Vagina (tissue), 2 donors: Measurements from ENCODE around the gene LRMDA. TPM values are rescaled to one million over a fixed set of nuclear protein-coding genes. Genes with fewer than 3 reads are reported as not detected.

Experiments
- DNase-seq, 2 donors: peaks; one replicate each; pipeline ENCODE4 v3.0.0-alpha.2; 2017; ENCODE audit errors: extremely low spot score in 2 of 2
- H3K27ac ChIP-seq: fragments of 200-600 bp; sonication (generic); one replicate; pipeline ENCODE4 v1.5.1; 2019
- H3K27me3 ChIP-seq: fragments of 200-600 bp; sonication (generic); one replicate; pipeline ENCODE4 v1.5.1; 2019
- H3K36me3 ChIP-seq, 2 donors: fragments of 200-600 bp; sonication (generic); one replicate each; pipeline ENCODE4 v1.5.1; 2017 to 2019
- H3K4me1 ChIP-seq: fragments of 200-600 bp; sonication (generic); one replicate; pipeline ENCODE4 v1.5.1; 2019
- H3K4me3 ChIP-seq, 2 donors: fragments of 200-600 bp; sonication (generic); 1 replicate in 1 of 2; 2 replicates in 1 of 2; pipeline ENCODE4 v1.5.1; 2016 to 2019
- H3K9me3 ChIP-seq: fragments of 200-600 bp; sonication (generic); one replicate; pipeline ENCODE4 v1.5.1; 2019
- POLR2A ChIP-seq, 2 donors: fragments of 450-650 bp; IDR thresholded peaks; one replicate each; pipeline ENCODE4 v1.6.1; 2017; ENCODE audit warnings: antibody characterized with exemption in 2 of 2, mild to moderate bottlenecking in 2 of 2, moderate library complexity in 2 of 2
- POLR2AphosphoS5 ChIP-seq, 2 donors: sonication (generic); formaldehyde crosslinking; IDR thresholded peaks; one replicate each; pipeline ENCODE4 v1.9.0; 2017; ENCODE audit warnings: antibody characterized with exemption in 2 of 2, mild to moderate bottlenecking in 2 of 2, low read depth in 1 of 2; ENCODE audit not compliant: insufficient read depth in 1 of 2
- intact Hi-C: fragments of 100-400 bp; cut with DNase I; formaldehyde crosslinking; loops from one replicate; pipeline ENCODE4 v1.15.1; 2023
- total RNA-seq: library from RNA; depleted of rRNA; stranded (reverse); fragments of >200 nt; gene quantifications from one replicate; pipeline ENCODE4 v1.2.3, GENCODE V29; 2016
- TF ChIP-seq, protein P1 (sequence below), 3 experiments: fragments of 450-650 bp in 2 of 3; fragments of 200-600 bp in 1 of 3; sonication (generic) in 1 of 3; IDR thresholded peaks; one replicate each; pipeline ENCODE4 v1.5.1; 2017 to 2019; ENCODE audit warnings: antibody characterized with exemption in 3 of 3, mild to moderate bottlenecking in 2 of 3, moderate library complexity in 2 of 3

Gene LRMDA
- total RNA-seq, 1 donor from 2014 or later, result 22.6 TPM

DNA sequence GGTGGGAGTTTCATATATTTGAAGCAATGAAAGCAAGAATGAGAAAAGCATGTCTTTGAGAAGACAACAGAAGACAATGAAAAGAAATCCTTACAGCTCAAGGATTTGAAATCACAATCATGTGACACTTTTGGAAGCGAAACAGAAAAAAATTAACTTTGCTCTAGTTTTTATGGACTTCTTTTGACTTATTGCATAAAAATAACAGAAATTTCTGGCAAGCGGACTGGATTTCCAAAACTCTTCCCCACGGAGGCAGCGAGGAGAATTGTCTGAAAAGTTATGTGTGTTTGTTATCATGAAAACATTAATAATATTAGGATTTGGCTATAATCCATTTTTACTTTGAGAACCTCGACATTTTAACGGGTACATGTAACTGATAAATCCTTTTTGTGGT lies 223.3 kb downstream of the LRMDA start:
- Histone ChIP-seq H3K4me1 (peaks cover 26% of the 10 kb centered on the region), H3K27me3 (no peaks in the 10 kb centered on the region), H3K4me3 (no peak overlapping the region), H3K27ac (no peak overlapping the region), H3K36me3 (no peaks in the 10 kb centered on the region), H3K9me3 (no peaks in the 10 kb centered on the region)
- intact Hi-C loops, result loop anchor here (10.0 kb wide), 1 partner anchor 120 kb away; no protein-coding TSS in a partner anchor
- DNase-seq, result no peak
- TF ChIP-seq POLR2A (IDR thresholded peaks at IDR 0.05) (no peak), POLR2AphosphoS5 (IDR thresholded peaks at IDR 0.05; ENCODE audit: insufficient read depth in 1 of 2, low read depth in 1 of 2) (peak in 1 of 2 donors; percentile 52)
- TF ChIP-seq, protein P1, sequence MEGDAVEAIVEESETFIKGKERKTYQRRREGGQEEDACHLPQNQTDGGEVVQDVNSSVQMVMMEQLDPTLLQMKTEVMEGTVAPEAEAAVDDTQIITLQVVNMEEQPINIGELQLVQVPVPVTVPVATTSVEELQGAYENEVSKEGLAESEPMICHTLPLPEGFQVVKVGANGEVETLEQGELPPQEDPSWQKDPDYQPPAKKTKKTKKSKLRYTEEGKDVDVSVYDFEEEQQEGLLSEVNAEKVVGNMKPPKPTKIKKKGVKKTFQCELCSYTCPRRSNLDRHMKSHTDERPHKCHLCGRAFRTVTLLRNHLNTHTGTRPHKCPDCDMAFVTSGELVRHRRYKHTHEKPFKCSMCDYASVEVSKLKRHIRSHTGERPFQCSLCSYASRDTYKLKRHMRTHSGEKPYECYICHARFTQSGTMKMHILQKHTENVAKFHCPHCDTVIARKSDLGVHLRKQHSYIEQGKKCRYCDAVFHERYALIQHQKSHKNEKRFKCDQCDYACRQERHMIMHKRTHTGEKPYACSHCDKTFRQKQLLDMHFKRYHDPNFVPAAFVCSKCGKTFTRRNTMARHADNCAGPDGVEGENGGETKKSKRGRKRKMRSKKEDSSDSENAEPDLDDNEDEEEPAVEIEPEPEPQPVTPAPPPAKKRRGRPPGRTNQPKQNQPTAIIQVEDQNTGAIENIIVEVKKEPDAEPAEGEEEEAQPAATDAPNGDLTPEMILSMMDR (IDR thresholded peaks at IDR 0.05), result no peak

DNA sequence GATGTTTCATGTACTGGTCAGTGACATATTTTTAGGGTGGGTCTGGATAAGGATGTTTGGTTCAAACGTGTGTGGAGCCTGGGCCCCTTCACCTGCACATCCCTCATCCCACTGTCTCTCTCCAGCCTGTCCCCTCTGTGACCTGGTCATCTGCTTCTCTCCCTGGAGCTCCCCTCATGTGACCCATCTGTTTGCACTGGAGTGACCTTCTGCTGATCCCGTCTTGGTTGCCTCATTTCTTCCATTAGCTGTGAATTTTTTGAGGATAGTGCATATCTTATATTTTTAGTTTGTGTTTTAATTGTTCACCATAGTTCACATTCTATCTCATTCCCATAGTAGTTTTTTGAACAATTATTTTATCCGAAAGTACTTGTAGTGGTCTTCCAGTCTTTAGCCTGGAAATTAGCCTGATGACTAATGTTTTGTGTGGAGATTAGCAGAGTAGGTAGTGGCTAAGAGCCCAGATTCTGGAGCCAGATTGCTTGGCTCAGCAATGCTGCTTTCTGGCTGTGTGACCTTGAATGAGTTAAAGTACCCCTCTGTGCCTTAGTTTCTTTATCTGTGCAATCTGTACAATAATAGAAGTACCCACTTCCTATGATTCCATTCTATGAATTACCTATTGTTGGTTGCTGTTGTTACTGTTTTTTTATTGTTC lies 224.5 kb downstream of the LRMDA start:
- no peaks in the 10 kb centered on the region for H3K36me3 ChIP-seq
- no peaks in the 10 kb centered on the region for H3K9me3 ChIP-seq
- intact Hi-C loops, result loop anchor here (10.0 kb wide), 1 partner anchor 121 kb away; no protein-coding TSS in a partner anchor
- H3K4me3 ChIP-seq, result no peak overlapping the region
- peaks cover 26% of the 10 kb centered on the region for H3K4me1 ChIP-seq
- peak overlapping the region; percentile 33 for H3K27ac ChIP-seq
- DNase-seq, result no peak
- TF ChIP-seq, protein P1 (IDR thresholded peaks at IDR 0.05), result no peak
- TF ChIP-seq POLR2AphosphoS5 (IDR thresholded peaks at IDR 0.05; ENCODE audit: insufficient read depth in 1 of 2, low read depth in 1 of 2), result no peak
- no peak for TF ChIP-seq POLR2A (IDR thresholded peaks at IDR 0.05)
- H3K27me3 ChIP-seq, result no peaks in the 10 kb centered on the region

DNA sequence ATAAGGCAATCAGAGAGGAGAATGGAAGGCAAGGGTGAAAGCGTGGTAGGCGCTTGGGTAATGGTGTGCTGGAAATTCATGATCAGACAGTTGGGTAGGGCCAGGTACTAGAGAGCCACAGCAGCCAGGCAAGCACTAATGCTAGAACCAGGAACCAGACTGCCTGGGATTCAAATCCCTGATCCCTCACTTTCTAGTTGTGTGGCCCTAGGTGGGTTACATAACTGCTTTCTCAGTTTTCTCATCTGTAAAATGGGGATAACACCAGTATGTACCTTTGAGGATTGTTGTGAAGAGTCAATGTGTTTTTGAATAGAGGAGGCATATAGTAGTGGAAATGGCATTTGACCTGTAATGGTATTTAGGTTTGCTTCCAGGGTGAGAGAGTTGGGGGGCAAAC lies 225.9 kb downstream of the LRMDA start:
- intact Hi-C loops, result loop anchor here (10.0 kb wide), 1 partner anchor 123 kb away; no protein-coding TSS in a partner anchor
- H3K4me1 ChIP-seq, result peaks cover 26% of the 10 kb centered on the region
- H3K27ac ChIP-seq, result no peak overlapping the region
- H3K27me3 ChIP-seq, result no peaks in the 10 kb centered on the region
- no peaks in the 10 kb centered on the region for H3K36me3 ChIP-seq
- no peak for DNase-seq
- no peaks in the 10 kb centered on the region for H3K9me3 ChIP-seq
- TF ChIP-seq POLR2A (IDR thresholded peaks at IDR 0.05), result no peak
- TF ChIP-seq, protein P1 (IDR thresholded peaks at IDR 0.05), result no peak
- no peak for TF ChIP-seq POLR2AphosphoS5 (IDR thresholded peaks at IDR 0.05; ENCODE audit: insufficient read depth in 1 of 2, low read depth in 1 of 2)
- H3K4me3 ChIP-seq, result no peak overlapping the region

DNA sequence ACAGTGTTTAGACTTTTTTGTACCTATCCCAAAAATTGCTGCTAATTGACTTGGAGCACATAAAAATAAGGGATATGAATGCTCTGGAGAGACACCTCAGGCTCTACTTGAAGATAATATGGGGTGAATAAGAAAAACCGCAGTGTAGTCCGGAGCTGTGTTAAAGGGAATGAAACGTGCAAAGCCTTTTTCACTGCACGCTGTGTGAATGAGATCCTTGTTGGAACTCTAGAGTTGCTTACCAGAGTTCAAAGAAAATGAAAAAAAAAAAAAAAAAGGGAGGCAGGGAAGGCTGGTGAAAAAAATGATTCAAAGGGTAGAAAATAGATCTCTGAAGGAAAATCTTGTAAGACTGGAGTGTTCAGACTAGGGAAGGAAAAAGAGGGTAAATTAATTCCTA lies 226.6 kb downstream of the LRMDA start:
- H3K36me3 ChIP-seq, result no peaks in the 10 kb centered on the region
- peaks cover 26% of the 10 kb centered on the region for H3K4me1 ChIP-seq
- H3K9me3 ChIP-seq, result no peaks in the 10 kb centered on the region
- H3K4me3 ChIP-seq, result no peak overlapping the region
- H3K27ac ChIP-seq, result no peak overlapping the region
- no peak for DNase-seq
- no peaks in the 10 kb centered on the region for H3K27me3 ChIP-seq
- intact Hi-C loops, result loop anchor here (10.0 kb wide), 1 partner anchor 123 kb away; no protein-coding TSS in a partner anchor
- TF ChIP-seq, protein P1 (IDR thresholded peaks at IDR 0.05), result no peak
- TF ChIP-seq POLR2AphosphoS5 (IDR thresholded peaks at IDR 0.05; ENCODE audit: insufficient read depth in 1 of 2, low read depth in 1 of 2), result no peak
- TF ChIP-seq POLR2A (IDR thresholded peaks at IDR 0.05), result no peak

DNA sequence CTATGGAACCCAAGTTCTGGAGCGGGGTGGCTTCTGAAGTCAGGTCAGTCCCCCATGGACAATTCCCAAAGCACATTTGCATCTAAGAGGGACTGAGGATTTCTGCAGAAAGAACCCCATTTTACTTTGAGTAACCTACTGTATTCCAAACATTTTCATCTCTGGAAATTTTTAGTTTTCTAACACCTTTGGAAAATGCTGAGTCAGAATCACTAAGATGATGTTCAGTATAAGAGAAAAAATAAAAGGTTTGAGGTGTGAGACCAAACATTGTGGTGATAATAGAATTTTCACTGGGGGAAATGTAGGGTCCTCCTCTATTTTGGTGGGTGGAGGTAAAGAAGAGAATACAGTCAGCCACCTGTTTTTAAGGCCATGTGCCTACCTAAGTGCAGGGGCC lies 227.1 kb downstream of the LRMDA start:
- no peaks in the 10 kb centered on the region for H3K9me3 ChIP-seq
- H3K4me3 ChIP-seq, result no peak overlapping the region
- peaks cover 31% of the 10 kb centered on the region for H3K4me1 ChIP-seq
- no peaks in the 10 kb centered on the region for H3K27me3 ChIP-seq
- intact Hi-C loops, result loop anchor here (10.0 kb wide), 1 partner anchor 124 kb away; no protein-coding TSS in a partner anchor
- no peak for TF ChIP-seq POLR2A (IDR thresholded peaks at IDR 0.05)
- no peak for TF ChIP-seq POLR2AphosphoS5 (IDR thresholded peaks at IDR 0.05; ENCODE audit: insufficient read depth in 1 of 2, low read depth in 1 of 2)
- TF ChIP-seq, protein P1 (IDR thresholded peaks at IDR 0.05), result no peak
- DNase-seq, result no peak
- no peak overlapping the region for H3K27ac ChIP-seq
- no peaks in the 10 kb centered on the region for H3K36me3 ChIP-seq
